Jurkat, Clone E6-1 (cell line): Measurements from ENCODE around the gene ATP2A3.

Source experiments
- DNase-seq: peaks from one replicate; pipeline ENCODE4 v3.0.0-alpha.2; 2011; ENCODE audit warnings: low read depth, low spot score
- H3K4me3 ChIP-seq: 2 replicates; pipeline ENCODE4 v1.5.1; 2011; ENCODE audit warnings: mild to moderate bottlenecking, low read length, control low read depth, moderate library complexity

The ATP2A3 gene

DNA sequence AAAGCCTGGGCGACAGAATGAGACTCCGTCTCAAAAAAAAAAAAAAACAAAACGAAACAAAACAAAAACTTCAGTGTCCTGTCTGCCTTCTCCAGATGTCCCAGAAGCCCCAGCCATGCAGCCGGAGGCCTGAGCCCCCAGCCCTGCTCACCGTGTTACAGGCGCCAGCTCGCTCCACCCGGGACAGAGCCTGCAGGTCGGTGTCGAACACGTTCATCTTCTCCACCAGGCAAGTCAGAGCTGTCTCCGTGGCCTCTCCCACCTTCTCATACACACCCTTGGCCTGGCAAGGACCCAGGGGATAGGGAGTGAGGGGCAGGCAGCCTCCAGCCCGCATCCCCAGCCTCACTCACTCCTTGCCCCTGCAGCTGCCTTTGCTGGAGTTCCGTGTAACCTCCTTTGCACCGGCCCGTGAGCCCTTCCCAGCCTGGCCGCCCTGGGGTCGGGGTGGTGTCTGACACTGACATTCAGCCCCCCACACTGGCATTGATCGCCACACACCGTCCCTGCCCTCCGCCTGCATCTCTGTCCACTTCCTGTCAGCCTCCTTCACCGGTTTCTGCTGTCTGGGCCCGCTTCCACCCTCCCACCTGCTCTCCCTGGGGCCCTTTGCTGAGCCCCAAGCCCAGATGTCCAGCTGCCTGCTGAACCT lies 20.9 kb downstream of the ATP2A3 start:
- DNase-seq, result no peak
- no peak overlapping the region for H3K4me3 ChIP-seq

DNA sequence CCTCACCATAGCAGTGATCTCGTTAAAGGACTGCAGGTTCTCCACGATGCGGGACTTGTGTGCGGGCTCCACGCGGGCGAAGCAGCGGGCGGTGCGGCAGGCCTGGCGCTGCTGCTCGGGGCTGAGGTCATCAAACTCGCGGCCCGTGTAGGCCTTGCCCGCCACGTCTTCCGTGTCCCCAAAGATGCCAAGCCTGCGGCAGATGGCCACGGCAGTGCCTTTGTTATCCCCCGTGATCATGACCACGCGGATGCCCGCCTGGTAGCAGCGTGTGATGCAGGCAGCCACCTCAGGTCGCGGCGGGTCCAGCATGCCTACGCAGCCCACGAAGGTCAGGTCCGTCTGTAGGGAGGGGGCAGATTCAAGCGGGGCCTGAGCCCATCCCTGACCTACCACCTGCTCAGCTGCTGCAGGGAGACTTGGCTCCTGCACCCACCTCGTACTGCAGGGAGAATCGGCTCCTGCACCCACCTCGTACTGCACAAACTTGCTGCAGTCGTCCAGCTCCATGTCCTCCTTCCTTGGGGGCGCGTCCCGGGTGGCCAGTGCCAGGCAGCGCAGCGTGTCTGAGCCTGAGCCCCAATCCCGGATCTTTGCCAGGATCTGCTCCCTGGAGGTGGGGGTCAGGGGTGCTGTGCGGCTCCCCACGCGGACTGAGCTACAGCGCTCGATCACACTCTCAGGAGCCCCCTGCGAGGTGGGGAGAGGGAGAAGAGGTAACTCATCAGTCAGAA lies 23.1 kb downstream of the ATP2A3 start:
- no peak overlapping the region for H3K4me3 ChIP-seq
- DNase-seq, result no peak

DNA sequence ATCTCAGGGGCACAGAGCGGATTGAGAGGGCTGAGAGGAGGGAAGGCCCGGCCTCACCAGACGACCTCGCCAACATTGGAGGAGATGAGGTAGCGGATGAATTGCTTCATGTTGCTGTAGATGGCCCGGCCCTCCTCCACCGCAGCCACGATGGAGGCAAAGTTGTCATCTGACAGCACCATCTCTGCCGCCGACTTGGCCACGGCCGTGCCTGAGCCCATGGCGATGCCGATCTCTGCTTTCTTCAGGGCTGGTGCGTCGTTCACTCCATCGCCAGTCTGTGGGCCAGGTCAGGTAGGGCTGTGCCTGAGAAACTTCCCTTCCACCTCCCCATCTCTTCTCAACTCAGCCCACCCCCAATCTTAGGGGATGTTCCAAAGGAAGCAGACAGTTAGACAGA lies 26.9 kb downstream of the ATP2A3 start:
- no peak for DNase-seq
- no peak overlapping the region for H3K4me3 ChIP-seq

DNA sequence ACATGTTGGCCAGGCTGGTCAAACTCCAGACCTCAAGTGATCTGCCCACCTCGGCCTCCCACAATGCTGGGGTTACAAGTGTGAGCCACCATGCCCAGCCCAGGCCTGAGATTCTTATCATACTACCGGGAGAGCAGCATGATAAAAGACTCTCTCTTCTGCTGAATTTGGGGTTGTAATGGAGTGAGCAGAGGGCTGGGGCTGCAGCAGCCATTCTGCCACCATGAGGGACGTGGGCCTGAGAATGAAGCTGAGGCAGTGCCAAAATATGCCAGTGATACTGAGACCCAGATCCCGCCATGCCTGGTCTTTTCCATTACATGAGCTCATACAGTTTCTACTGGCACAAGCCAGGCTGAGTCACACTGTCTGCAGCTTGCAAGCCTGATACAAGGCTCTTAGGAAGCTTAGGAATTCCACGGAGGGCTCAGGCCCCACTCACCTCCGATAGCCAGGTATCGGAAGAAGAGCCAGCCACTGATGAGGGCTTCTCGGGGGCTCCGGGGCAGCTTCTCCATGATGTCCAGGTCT lies 28.3 kb downstream of the ATP2A3 start:
- H3K4me3 ChIP-seq, result no peak overlapping the region
- no peak for DNase-seq

DNA sequence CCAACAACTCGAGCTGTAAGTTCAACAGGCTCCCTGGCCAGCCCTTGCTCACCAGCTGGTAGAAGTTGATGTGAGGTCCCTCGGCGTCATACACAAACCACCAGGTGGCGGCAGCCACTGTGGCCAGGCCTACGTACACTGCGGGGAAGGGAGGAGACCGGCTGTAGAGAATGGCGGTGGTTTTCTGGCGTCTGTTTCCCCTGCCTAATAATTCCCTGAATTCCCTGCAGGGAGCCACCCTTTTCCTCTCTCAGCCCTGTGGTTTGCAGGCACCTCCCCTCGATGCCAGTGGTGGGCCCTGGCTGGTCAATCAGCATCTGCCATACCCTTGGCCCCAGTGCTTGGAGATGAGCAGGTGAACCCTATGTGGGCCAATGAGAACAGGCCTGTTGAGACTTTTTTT lies 29.1 kb downstream of the ATP2A3 start:
- DNase-seq, result no peak
- no peak overlapping the region for H3K4me3 ChIP-seq

DNA sequence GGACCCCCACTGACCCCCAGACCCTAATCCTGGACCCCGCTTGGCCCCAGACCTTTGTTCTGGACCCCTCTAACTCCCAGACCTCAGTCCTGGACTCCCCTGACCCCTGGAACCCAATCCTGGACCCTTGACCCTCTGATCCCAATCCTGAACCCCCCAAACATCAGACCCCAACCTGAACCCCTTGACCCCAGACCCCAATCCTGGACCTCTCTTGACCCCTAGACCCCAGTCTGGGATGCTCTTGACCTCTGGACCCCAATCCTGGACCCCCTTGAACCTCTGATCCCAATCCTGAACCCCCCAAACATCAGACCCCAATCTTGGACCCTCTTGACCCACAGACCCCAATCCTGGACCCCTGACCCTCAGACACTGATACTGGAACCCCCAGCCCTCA lies 34.5 kb downstream of the ATP2A3 start:
- H3K4me3 ChIP-seq, result no peak overlapping the region
- DNase-seq, result no peak

DNA sequence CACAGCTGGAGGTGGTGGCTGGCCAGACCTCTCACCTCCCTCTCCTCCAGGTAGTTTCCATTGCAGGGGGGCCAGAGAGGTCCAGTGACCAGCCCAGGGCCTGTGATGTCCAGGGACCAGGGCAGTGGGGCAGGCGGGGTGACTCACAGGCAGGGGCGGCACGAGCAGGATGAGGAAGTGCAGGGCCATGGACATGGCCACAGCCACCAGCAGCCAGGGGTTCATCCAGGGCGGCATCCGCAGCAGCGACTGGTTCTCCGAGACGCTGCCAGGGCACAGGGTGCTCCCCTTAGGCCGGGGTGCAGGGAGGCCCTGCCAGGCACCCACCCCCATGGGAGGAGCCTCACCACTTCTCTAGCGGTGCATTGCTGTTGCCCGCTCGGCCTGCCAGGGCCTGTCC lies 35.1 kb downstream of the ATP2A3 start:
- no peak overlapping the region for H3K4me3 ChIP-seq

DNA sequence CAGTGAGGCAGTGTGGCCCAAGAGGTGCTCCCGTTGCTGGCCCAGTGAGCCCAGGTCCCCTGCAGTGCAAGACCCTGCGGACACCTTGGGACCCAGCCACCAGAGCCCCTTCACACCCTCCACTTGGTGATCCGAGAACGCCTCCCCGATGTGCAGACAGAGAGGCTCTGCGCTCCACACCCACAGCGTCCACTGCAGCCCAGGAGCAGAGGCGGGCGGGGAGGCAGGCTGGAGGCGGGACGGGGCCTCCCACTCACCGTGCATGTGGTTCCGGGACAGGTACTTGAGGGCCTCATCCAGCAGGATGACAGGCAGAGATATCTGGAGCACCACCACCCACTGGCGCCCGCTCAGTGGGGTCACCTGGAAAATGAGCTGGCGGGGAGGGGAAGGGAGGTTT lies 35.8 kb downstream of the ATP2A3 start:
- H3K4me3 ChIP-seq, result no peak overlapping the region
- DNase-seq, result no peak

More for the DNA sequence above, 35.1 kb downstream of the ATP2A3 start:
- no peak for DNase-seq

DNA sequence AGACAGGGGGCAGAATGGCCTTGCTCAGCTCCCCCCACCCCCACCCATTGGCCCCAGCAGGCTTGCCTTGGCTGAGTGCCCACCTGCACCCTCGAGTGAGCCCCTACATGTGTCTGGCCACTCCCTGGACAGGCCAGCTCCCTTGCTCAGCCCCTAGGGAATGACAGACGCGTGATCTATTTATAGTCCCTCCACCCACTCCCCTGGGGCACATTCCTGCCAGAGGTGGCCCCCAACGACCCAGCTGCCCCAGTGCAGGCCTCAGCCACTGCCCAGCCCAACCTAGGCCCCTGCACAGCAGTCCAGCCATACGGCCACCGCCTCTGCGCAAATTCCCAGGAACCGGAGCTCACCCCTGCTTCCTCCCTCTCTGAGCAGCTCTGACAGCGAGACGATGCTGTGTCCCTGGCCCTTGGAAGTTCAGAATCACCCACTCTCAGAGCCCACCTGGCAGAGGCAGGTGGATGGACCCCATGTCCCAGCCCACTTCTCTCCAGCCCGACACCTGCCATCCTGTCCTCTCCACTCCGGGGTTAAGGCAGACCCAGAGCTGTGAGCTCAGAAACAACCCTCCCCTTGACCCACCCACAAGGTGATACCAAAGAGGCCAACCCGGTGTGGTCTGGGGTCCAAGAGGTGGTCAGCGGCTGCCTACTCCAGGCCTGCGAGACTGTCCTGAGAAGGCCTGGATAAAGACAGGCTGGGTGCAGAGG lies 36.5 kb downstream of the ATP2A3 start:
- no peak for DNase-seq
- no peak overlapping the region for H3K4me3 ChIP-seq

DNA sequence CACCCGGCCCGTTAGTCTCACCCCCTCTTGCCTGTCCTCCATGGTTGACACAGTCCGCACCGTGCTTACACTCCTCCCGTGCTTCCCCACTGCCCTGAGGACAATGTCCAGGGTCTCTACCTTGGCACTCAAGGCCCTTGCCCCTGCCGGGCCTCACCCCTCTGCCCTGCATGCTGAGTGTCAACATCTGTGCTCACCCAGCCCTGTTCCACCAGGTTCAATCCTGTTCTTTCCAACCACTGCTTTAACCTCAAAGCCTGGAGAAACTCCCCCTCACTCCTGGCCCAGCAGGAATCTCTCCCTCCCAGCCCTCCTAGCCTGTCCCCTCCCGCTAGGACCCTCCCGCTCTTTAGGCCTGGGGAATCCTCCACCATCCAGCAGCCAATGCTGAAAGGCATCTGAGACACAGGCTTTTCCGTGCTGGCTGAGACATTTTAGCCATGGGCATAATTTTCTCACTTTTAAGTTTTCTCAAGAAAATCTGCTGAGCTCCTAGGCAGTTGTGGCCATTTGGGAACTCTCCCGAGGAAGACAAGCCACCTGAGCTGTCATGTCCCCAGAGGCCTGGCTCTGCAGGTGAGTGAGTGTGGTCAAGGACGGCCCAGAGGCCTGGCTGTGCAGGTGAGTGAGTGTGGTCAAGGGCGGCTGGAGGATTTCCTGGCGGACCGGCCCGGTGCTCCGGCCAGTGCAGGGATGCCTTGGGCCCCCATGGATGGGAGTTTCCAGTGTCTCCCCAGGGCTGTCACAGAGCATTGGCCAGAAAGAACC lies 37.2 kb downstream of the ATP2A3 start:
- no peak for DNase-seq
- H3K4me3 ChIP-seq, result no peak overlapping the region

DNA sequence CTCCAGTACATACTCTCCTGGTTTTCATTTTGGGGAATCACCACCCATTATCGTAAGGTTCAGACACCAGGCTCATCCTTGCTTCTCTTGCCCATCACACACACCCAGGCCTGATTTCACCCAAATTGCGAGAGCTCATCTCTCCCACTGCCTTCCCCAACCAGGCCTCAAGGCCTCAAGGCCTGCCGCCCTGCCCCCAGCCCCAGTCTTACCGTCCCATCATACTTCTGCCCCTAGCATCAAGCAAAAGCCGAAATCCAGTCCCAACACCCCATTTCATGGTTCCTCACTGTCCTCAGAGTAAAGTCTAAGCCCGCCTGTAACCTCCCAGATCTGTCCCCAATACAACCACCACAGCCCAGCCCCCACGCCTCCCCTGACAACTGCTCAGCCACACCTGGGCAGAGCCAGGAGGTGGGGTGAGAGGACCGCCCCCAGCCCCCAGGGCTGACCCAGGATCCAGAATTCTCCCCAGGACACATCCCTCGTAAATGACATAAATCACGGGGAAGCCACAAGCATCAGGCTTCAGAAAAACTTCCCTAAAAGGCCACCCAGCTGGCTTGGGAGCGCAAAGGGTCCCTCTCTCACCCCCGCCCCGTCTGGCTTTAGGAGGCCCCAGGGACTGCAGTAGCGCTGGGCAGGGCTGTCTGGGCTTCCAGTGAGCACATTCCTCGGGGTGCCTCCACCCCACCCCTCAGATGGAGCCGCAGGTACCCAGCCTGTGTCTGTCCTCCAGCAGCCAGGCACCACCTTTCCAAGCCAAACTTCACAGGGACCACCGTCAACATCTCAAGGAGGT lies 38.4 kb downstream of the ATP2A3 start:
- H3K4me3 ChIP-seq, result no peak overlapping the region
- no peak for DNase-seq

DNA sequence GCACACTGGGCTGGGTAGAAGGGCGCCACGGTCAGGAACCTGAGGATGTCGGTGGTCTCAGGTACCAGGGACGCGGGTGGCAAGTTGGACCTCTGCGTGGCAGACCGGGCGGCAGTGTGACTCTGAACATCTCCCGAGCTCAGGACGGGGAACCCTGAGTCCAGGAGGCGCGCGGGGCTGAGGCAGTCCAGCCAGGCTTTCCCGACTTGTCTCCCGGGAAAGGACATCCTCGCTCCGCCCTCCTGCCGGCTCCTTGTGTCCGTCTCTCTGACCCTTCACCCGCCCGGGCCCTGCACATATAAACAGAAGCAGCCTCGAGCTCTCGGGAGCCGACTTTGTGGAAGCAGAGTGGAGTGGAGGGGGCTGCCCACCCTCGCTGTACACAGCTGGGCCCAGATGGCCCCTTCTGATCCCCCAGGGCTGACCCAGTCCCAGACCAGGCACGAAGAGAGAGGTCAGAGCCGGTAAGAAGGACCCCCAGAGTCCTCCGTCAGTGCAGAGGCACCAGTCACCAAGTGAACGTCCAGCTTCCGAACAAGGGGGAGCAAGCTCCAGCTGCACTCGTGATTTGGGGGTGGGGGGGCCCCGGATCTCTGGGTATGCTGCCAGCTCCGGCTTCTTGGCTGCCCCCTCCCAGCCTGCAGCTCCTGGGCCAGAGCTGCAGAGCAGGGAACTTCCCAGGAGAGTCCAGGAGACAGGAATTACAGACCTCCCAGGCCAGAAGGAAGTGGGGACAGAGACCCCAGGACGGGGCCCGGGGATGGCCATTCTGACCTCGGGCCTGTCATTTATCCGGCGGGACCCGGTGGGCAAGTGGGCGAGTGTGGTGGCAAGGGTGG lies 39.5 kb downstream of the ATP2A3 start:
- no peak overlapping the region for H3K4me3 ChIP-seq
- no peak for DNase-seq

DNA sequence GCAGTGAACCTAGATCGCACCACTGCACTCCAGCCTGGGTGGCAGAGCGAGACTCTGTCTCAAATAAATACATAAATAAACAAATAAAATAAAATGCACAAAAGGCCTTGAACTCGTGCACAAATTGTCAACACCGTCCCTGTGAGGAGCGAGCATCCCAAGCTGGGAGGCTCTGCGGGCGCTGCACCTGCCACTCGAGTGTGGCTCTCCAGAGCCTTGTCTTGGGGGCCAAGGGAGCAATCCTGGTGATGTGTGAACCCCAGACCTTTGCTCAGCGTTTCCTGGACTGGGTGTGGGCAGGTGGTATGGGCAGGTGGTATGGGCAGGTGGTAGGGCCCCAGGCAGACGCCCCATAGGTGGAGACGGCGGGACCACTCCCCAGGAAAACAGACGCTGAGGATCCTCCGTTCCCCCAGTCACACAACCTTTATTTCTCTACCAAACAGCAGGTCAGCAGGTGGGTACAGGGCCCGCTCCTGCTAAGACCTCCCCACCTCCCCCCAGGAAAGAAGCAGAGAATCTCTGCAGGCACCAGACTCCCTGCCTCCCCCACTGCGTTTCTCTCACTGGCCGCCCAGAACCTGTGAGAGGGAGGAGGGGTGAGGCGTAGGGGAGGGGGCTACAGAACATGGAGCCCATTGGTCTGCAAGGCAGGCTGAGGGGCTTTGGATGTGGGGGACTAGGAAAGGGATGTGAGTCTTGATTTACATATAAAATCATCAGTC lies 40.6 kb downstream of the ATP2A3 start:
- no peak overlapping the region for H3K4me3 ChIP-seq
- no peak for DNase-seq

DNA sequence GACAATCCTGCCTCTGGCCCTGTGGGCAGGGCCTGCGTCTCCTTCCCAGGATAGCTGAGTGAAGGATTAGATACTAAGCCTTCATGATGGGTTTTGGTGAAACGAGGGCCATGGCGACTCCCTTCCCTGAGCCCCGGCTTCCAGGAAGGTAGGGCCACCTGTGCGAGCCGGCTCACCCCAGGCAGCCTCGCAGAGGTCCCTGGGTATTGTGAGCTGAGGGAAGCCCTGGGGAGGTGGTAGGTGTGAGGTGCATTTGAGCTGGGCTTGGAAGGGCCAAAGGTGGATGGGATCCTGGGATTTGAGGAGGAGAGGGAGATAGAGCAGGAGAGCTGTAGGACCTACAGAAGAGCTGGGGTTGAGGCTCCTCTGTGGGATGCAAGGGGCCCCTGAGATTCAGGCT lies 41.5 kb downstream of the ATP2A3 start:
- no peak for DNase-seq

DNA sequence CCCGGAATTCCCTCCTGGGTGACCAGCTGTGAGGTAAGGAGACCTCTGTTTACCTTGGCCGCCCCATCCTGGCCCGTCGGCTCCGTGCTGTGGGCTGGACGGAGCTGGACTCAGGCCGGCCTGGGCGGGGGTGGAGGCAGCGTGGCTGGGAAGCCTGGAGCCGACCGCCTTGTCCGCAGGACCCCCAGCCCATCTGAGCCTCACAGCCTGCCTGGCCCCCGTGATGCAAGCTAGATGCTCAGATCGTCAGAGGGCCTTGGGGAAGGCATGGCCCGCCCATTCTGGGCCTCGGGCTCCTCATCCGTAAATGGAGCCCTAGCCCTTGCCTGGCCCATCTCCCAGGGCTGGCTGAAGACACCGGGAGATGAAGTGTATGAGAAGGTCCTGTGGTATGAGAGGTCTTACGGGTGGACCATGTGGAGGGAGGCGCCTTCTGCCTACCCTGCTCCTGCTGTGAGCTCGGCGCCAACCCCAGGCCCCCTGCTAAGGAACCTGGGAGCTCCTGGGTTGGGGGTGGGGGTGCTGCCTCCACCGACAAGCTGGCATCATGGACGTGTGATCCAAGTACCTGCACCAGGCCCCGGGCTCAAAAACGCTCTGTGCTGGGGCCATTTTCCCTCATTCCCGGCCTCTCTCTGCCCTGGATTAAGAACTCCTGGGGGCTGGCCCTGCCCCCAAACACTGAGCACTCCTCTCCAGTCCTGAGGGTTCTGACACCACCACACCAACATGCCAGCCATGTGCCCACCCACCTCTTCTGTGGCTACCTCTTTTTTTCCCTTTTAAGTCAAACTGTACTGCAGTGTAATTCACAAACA lies 42.5 kb downstream of the ATP2A3 start:
- no peak for DNase-seq
- no peak overlapping the region for H3K4me3 ChIP-seq

More for the DNA sequence above, 41.5 kb downstream of the ATP2A3 start:
- no peak overlapping the region for H3K4me3 ChIP-seq

DNA sequence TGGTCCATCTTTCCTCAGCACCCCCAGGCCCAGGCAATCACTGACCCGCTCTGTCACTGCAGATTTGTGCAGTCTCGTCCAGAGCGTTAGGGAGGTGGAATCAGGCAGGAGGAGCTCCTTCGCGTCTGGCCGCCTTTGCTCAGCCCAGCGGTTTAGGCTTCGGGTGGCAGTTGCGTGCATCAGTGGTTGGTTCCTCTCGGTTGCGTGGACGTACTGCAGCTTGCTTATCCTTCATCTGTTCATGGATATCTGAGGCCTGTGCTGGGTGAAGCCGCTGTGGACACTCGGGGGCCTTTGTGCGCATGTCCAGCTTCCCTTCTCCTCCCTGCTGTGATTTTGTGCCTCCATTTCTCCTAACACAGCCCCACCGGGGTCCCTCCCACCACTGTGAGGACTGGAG lies 43.2 kb downstream of the ATP2A3 start:
- DNase-seq, result no peak
- no peak overlapping the region for H3K4me3 ChIP-seq
